Measurements from ENCODE around the gene MYO5C.

DNA sequence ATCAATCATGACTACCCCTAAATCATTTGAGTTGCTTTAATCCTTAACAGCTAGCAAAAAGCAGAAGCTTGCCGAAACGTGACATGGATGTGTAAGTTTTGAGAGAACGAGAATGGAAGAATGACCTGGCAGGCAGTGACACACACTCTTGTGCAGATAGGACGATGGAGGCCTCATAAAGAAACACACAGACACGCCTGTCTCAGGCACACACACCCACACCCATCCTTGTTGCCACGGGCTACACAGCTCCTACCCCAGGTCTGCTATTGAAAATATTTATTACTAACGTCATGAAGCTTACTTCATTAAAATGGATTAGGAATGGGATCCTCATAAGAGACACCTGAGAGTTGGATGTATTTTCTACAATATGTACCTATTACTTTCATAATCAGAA, 8.5 kb downstream of the MYO5C start:
- TF ChIP-seq, protein P1, sequence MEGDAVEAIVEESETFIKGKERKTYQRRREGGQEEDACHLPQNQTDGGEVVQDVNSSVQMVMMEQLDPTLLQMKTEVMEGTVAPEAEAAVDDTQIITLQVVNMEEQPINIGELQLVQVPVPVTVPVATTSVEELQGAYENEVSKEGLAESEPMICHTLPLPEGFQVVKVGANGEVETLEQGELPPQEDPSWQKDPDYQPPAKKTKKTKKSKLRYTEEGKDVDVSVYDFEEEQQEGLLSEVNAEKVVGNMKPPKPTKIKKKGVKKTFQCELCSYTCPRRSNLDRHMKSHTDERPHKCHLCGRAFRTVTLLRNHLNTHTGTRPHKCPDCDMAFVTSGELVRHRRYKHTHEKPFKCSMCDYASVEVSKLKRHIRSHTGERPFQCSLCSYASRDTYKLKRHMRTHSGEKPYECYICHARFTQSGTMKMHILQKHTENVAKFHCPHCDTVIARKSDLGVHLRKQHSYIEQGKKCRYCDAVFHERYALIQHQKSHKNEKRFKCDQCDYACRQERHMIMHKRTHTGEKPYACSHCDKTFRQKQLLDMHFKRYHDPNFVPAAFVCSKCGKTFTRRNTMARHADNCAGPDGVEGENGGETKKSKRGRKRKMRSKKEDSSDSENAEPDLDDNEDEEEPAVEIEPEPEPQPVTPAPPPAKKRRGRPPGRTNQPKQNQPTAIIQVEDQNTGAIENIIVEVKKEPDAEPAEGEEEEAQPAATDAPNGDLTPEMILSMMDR (IDR thresholded peaks at IDR 0.05; ENCODE audit: insufficient read depth, low read depth, low read length): no peak
- TF ChIP-seq EZH2 (IDR thresholded peaks at IDR 0.05; ENCODE audit: insufficient read depth, low read length): no peak

All from astrocyte (in vitro differentiated cells and primary cell).